GM18951 (cell line): ENCODE measurements around the gene PRR30.
"Not testable (repeated sequence)": the region's sequence is repeated elsewhere in the genome, so short reads cannot be mapped to it uniquely, and the experiment has no call there.

Experiments used
- POLR2A ChIP-seq: IDR thresholded peaks from 4 replicates; pipeline ENCODE4 v1.6.1; 2011; ENCODE audit warnings: mild to moderate bottlenecking; ENCODE audit not compliant: insufficient read length, insufficient read depth; ENCODE audit errors: extremely low read depth
- in situ Hi-C: fragments of 300-500 bp; cut with MboI; formaldehyde crosslinking; loops from one replicate; pipeline ENCODE4 v1.12.0; 2022; ENCODE audit warnings: low sequenced_read_pairs, mixed read lengths, inconsistent platforms; ENCODE audit not compliant: unreplicated experiment

The PRR30 gene

DNA sequence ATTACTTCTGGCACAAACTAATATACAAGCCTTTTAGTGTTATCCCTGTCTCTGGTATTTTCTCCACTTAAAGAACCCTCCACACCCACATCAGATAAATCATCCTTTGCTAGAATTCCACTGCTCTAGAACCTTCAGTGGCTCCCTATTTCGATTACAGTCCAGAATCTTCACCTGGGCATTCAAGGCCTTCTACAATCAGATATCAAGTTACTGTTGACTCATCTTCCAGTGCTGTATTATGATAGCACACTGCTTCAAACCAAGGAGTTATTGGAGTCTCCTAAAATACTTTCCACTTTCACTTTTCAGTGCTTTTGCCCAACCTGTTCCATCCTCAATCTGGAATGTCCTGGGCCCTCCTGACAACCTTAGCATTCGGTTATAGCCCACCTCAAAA is 23.7 kb downstream of the PRR30 start:
- in situ Hi-C loops = no loop called here
- no peak for TF ChIP-seq POLR2A

DNA sequence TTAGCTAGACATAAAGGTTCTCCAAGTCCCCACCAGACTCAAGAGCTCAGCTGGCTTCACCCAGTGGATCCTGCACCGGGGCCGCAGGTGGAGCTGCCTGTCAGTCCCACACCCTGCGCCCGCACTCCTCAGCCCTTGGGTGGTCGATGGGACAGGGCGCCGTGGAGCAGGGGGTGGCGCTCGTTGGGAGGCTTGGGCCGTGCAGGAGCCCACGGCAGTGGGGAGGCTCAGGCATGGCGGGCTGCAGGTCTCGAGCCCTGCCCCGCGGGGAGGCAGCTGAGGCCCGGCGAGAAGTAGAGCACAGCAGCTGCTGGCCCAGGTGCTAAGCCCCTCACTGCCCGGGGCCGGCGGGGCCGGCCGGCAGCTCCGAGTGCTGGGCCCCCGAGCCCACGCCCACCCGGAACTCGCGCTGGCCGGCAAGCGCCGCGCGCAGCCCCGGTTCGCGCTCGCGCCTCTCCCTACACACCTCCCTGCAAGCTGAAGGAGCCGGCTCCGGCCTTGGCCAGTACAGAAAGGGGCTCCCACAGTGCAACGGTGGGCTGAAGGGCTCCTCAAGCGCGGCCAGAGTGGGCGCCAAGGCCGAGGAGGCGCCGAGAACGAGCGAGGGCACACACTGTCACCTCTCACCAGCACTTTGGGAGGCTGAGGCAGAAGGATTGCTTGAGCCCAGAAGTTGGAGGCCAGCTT is 27.7 kb downstream of the PRR30 start:
- in situ Hi-C loops = not testable (repeated sequence)

GRCh38 chr2:27110603-27111352 is 28.4 kb downstream of the PRR30 start:
- in situ Hi-C loops = not testable (repeated sequence)

DNA sequence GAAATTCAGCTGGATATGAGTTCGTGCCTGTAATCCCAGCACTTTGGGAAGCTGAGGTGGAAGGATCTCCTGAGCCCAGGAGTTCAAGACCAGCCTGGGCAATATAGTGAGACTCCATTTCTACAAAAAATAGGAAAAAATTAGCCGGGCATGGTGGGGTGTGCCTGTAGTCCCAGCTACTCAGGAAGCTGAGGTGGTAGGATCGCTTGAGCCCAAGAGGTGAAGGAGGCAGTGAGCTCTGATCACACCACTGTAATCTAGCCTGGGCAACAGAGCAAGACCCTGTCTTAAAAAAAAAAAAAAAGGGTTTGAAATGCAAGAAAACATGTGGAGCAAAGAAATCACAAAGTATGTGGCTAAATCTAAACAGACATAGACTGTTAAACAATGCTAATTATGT is 30.1 kb downstream of the PRR30 start:
- in situ Hi-C loops = loop anchor here (10.0 kb wide), 1 partner anchor 176 kb away; the partner anchor contains the start of gene TRIM54
- no peak for TF ChIP-seq POLR2A

DNA sequence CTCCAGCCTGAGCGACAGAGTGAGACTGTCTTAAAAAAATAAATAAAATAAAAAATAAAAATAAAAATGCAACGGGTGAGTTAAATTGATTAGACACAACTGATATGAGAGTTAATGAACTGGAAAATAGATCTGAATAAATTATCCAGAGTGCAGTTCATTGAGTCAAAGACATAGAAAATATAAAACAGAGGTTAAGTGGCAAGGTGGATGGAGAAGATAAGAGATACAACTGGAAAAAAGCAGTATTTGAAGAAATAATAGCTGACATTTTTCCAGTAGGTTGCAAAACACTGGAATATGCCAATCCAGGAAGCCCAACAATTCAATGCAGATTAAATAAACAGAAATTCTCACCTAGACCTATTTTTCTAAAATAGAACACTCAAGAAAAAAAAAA is 31.0 kb downstream of the PRR30 start:
- in situ Hi-C loops = loop anchor here (10.0 kb wide), 1 partner anchor 177 kb away; the partner anchor contains the start of gene TRIM54
- TF ChIP-seq POLR2A = no peak

GRCh38 chr2:27105981-27106380 is 33.2 kb downstream of the PRR30 start:
- no peak for TF ChIP-seq POLR2A
- in situ Hi-C loops = loop anchor here (10.0 kb wide), 1 partner anchor 179 kb away; the partner anchor contains the start of gene TRIM54

DNA sequence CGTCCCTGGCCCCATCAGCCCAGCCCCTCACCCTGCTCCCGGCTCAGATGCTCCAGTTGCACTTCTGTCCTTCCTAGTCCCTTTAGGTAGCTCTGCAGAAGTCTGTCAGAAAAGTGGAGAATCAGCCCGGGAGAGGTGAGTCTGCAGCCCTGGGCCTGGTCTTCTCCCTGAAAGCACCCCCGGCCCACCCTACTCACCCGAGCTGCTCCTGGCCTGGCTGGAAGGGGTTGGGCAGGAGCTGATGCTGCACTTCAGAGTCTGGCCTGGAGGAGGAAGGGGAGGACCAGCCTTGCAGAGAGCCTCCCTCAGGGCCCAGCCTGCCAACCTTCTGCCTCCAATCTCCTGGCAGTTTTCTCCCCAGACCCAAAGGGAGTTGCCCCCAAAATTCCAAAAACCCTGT is 36.9 kb downstream of the PRR30 start:
- in situ Hi-C loops = loop anchor here (10.0 kb wide), 1 partner anchor 182 kb away; the partner anchor contains the start of gene TRIM54
- TF ChIP-seq POLR2A = no peak

DNA sequence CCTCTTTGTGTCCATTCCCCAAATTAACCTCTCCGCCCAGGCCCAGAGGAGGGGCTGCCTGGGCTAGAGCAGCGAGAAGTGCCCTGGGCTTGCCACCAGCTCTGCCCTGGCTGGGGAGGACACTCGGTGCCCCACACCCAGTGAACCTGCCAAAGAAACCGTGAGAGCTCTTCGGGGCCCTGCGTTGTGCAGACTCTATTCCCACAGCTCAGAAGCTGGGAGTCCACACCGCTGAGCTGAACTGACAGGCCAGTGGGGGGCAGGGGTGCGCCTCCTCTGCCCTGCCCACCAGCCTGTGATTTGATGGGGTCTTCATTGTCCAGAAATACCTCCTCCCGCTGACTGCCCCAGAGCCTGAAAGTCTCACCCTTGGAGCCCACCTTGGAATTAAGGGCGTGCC is 39.2 kb downstream of the PRR30 start:
- in situ Hi-C loops = loop anchor here (10.0 kb wide), 1 partner anchor 185 kb away; the partner anchor contains the start of gene TRIM54

GRCh38 chr2:27099334-27099955 is 39.8 kb downstream of the PRR30 start:
- in situ Hi-C loops = no loop called here
- TF ChIP-seq POLR2A = no peak

More for the DNA sequence above, 39.2 kb downstream of the PRR30 start:
- no peak for TF ChIP-seq POLR2A

GRCh38 chr2:27097341-27097740 is 41.9 kb downstream of the PRR30 start:
- no peak for TF ChIP-seq POLR2A
- in situ Hi-C loops = no loop called here

- in situ Hi-C loops = no loop called here
- no peak for TF ChIP-seq POLR2A
These were observed 42.4 kb downstream of the PRR30 start for GRCh38 chr2:27096748-27097297.

DNA sequence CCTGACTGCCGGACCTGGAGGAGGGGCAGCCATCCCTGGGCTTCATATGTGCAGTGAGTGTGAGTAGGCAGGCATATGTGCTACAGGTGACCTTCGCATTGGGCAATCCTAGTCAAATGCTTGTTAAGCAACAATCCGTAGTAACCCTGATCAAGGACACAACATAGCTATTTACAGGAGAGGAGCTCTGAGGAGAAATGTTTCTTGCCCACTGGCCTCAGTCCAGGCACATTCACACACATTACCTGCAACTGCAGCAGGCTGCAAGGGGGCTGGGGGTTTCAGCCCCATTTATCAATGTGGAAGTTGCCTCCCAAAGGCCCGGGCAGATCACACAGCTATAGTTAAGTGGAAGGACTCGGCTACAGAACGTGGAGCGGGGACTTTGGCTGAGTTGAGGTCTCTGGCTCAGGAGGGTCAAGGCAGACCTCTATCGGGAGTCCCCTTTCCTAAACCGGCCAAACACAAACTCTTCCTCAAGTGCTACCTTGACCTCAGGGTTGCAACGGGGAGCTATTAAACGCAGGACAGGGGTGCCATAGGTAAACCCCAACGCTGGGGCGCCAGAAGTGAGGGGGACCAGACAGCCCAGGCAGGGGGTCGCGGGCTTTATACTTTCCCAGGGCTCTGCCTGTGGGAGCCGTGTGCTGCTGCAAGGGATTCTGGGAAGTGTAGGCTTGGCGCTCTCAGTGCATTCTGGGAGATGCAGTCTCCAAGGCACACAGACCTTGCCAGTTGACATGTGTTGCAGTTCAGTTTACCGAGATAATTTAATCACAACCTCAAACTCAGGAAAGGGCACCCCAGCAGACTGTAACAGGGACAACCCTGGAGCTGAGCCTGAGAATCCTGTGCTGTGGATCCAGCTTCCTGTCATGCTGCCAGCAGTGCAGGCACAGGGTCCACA is 43.2 kb downstream of the PRR30 start:
- in situ Hi-C loops = no loop called here
- peak; percentile 35 for TF ChIP-seq POLR2A

GRCh38 chr2:27095427-27095744 is 43.8 kb downstream of the PRR30 start:
- TF ChIP-seq POLR2A = no peak
- in situ Hi-C loops = no loop called here
